AG04450 (cell line): ENCODE data around the gene SGMS1. TPM values are rescaled to one million over a fixed set of nuclear protein-coding genes. Genes with fewer than 3 reads are reported as not detected.

Experiments used
- CTCF ChIA-PET: fragments of 300-600, 350-600 bp; formaldehyde crosslinking; extraction: SDS; loops from one replicate; lab custom pipeline; 2022; ENCODE audit warnings: antibody characterized with exemption, inconsistent platforms; lab: Charles Lee
- POLR2A ChIA-PET: fragments of 350-600 bp; formaldehyde crosslinking; extraction: SDS; loops from one replicate; lab custom pipeline; 2021; ENCODE audit warnings: antibody characterized with exemption, inconsistent platforms; lab: Yijun Ruan, JAX
- DNase-seq: peaks from one replicate; pipeline ENCODE4 v3.0.0-alpha.2; 2011; ENCODE audit warnings: low read depth, low spot score
- H3K27ac ChIP-seq: one replicate; pipeline ENCODE4 v1.5.1; 2012; ENCODE audit warnings: low read depth, low read length, control low read depth
- H3K27me3 ChIP-seq: one replicate; pipeline ENCODE4 v1.6.0; 2012; ENCODE audit warnings: low read length; ENCODE audit not compliant: control insufficient read depth, insufficient read depth
- H3K4me3 ChIP-seq: 2 replicates; pipeline ENCODE4 v1.5.1; 2011; ENCODE audit warnings: mild to moderate bottlenecking, low read depth, low read length, control low read depth
- H3K9me3 ChIP-seq: 2 replicates; pipeline ENCODE4 v1.5.1; 2012; ENCODE audit warnings: low read length; ENCODE audit not compliant: control insufficient read depth, insufficient read depth
- CTCF ChIP-seq: IDR thresholded peaks from 2 replicates; pipeline ENCODE4 v1.5.1; 2011; ENCODE audit warnings: low read depth, low read length, control low read depth, inconsistent platforms
- polyA plus RNA-seq: library from polyadenylated mRNA; depleted of rRNA; stranded (reverse); fragments of >200 nt; gene quantifications from 2 replicates; pipeline ENCODE4 v1.2.3, GENCODE V29; 2011

The SGMS1 gene
- polyA plus RNA-seq, 1 experiment, result 17.7 TPM

- no peak overlapping the region for H3K27ac ChIP-seq
- ChIA-PET POLR2A (no interaction called here), CTCF (interaction anchor here (1.4 kb wide), 1 partner anchor 32 kb away, joined by 5 read pairs; no protein-coding TSS in a partner anchor)
- no peak for TF ChIP-seq CTCF
- H3K4me3 ChIP-seq, result no peak overlapping the region
- no peaks in the 10 kb centered on the region for H3K9me3 ChIP-seq
- no peaks in the 10 kb centered on the region for H3K27me3 ChIP-seq
- no peak for DNase-seq
These were observed 288.4 kb downstream of the SGMS1 start for GRCh38 chr10:50335397-50335796.

GRCh38 chr10:50334273-50334672 lies 289.5 kb downstream of the SGMS1 start:
- no peak for TF ChIP-seq CTCF
- H3K4me3 ChIP-seq, result no peak overlapping the region
- no peak overlapping the region for H3K27ac ChIP-seq
- DNase-seq, result no peak
- H3K9me3 ChIP-seq, result no peaks in the 10 kb centered on the region
- CTCF ChIA-PET, result no interaction called here
- H3K27me3 ChIP-seq, result no peaks in the 10 kb centered on the region
- POLR2A ChIA-PET, result no interaction called here

GRCh38 chr10:50333872-50334271 lies 289.9 kb downstream of the SGMS1 start:
- POLR2A ChIA-PET, result no interaction called here

GRCh38 chr10:50332108-50332842 lies 291.5 kb downstream of the SGMS1 start:
- no peak for TF ChIP-seq CTCF
- POLR2A ChIA-PET, result no interaction called here

More at GRCh38 chr10:50333872-50334271, 289.9 kb downstream of the SGMS1 start:
- H3K27me3 ChIP-seq, result no peaks in the 10 kb centered on the region
- H3K4me3 ChIP-seq, result no peak overlapping the region
- CTCF ChIA-PET, result no interaction called here
- no peak for DNase-seq
- H3K9me3 ChIP-seq, result no peaks in the 10 kb centered on the region
- no peak overlapping the region for H3K27ac ChIP-seq
- no peak for TF ChIP-seq CTCF

GRCh38 chr10:50331486-50331885 lies 292.3 kb downstream of the SGMS1 start:
- POLR2A ChIA-PET, result interaction anchor here (0.6 kb wide), 1 partner anchor 28 kb away, joined by 3 read pairs; no protein-coding TSS in a partner anchor
- Histone ChIP-seq H3K27me3 (no peaks in the 10 kb centered on the region), H3K27ac (no peak overlapping the region), H3K9me3 (no peaks in the 10 kb centered on the region), H3K4me3 (no peak overlapping the region)
- DNase-seq, result no peak
- CTCF ChIA-PET, result interaction anchor here (0.6 kb wide), 1 partner anchor 606 kb away, joined by 3 read pairs; no protein-coding TSS in a partner anchor
- TF ChIP-seq CTCF, result no peak

More at GRCh38 chr10:50332108-50332842, 291.5 kb downstream of the SGMS1 start:
- no peak for DNase-seq
- CTCF ChIA-PET, result no interaction called here
- Histone ChIP-seq H3K27me3 (no peaks in the 10 kb centered on the region), H3K4me3 (no peak overlapping the region), H3K27ac (no peak overlapping the region), H3K9me3 (no peaks in the 10 kb centered on the region)
